HG03469 (cell line): ENCODE data around the gene APOC4.
"Not testable (repeated sequence)": the region's sequence is repeated elsewhere in the genome, so short reads cannot be mapped to it uniquely, and the experiment has no call there.

ENCODE experiments used
- ATAC-seq: cut with Tn5 transposase; IDR thresholded peaks from one replicate; pipeline ENCODE4 v1.9.1; 2021; ENCODE audit warnings: mild to moderate bottlenecking, moderate library complexity, moderate number of reproducible peaks; ENCODE audit not compliant: unreplicated experiment

The APOC4 gene

DNA sequence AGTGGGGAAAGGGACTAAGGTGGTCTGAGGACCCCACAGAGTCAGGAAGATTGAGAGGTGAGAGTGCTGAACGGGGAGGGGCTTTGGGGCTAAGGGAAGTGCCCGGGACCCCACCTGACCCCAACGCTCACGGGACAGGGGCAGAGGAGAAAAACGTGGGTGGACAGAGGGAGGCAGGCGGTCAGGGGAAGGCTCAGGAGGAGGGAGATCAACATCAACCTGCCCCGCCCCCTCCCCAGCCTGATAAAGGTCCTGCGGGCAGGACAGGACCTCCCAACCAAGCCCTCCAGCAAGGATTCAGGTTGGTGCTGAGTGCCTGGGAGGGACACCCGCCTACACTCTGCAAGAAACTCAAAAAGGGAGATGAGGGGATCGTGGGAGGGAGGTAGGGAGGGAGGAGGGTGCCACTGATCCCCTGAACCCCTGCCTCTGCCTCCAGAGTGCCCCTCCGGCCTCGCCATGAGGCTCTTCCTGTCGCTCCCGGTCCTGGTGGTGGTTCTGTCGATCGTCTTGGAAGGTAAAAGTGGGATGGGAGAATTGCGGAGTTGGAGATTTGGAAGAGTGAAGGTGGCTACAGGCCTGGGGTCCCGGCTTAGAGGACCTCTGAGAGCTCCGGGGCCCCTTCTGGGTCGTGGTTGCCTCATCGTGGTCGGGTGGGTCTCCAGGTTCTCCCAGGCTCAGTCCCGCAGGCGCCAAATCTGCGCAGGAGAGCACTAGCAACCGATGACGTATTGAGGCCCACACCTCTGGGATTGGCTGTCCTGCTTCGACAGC, 27.4 kb upstream of the APOC4 start, which contains the start of gene APOC1:
Gene APOC1 (plus strand): TSS at position 176 of the 774 bp plus-strand sequence. CDS start 284 bp downstream, at position 460.
- peak; percentile 54 for ATAC-seq

GRCh38 chr19:44924243-44924725, 17.8 kb upstream of the APOC4 start:
- no peak for ATAC-seq

GRCh38 chr19:44925114-44925891, 16.7 kb upstream of the APOC4 start:
- ATAC-seq, result no peak

DNA sequence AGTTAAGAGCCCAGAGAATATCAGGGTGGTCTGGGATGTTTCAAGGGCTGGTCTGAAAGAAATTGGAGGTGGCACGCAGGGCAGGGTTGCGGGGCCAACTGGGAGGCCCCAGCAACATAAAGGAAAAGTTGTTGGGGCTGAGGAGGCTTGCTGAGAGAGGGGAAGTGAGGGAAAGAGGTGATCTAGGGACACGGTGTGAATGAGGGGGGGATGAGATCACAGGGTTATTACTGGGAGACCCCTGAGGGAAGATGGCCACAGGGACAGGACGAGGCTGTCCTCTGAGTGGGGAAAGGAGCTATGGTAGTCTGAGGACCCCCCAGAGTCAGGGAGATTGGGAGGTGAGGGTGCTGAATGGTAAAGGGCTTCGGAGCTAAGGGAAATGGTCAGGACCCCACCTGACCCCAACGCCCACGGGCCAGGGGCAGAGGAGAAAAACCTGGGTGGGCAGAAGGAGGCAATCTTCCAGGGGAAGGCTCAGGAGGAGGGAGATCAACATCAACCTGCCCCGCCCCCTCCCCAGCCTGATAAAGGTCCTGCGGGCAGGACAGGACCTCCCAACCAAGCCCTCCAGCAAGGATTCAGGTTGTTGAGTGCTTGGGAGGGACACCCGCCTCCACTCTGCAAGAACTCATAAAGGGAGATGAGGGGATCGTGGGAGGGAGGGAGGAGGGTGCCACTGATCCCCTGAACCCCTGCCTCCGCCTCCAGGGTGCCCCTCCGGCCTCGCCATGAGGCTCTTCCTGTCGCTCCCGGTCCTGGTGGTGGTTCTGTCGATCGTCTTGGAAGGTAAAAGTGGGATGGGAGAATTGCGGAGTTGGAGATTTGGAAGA, 15.6 kb upstream of the APOC4 start:
- ATAC-seq, result not testable (repeated sequence)

DNA sequence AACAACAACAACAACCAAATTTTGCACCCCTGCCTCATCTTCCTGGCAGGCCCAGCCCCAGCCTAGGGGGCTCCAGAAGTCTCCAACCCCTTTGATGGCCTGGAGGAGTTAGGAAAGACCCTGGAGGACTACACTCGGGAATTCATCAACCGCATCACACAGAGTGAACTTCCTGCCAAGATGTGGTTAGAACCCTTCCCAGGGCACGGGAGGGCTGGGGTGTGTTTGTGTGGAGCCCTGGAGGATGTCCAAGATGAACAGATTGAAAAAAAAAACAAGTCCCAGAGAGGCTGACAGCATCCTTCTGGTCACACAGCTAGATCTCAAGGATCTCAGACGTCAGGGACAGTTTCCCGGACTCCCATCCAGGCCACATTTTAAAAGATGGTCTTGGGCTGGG, 14.3 kb upstream of the APOC4 start:
- ATAC-seq, result no peak

DNA sequence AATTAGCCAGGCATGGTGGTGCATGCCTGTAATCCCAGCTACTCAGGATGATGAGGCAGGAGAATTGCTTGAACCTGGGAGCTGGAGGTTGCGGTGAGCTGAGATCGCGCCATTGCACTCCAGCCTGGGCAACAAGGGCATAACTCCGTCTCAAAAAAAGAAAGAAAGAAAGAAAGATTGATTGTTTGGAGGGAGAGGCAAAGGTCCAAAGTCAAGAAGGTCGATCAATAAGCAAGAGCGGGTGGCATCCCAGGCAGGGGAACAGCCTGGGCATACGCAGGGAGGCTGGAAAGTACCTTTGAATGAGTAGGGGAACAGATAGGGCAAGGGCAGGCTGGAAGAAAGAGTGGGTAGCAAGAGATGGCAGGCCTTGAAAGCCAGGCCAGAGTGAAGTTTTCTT, 11.9 kb upstream of the APOC4 start:
- no peak for ATAC-seq

- no peak for ATAC-seq
These were observed 10.5 kb upstream of the APOC4 start for GRCh38 chr19:44931541-44931940.

DNA sequence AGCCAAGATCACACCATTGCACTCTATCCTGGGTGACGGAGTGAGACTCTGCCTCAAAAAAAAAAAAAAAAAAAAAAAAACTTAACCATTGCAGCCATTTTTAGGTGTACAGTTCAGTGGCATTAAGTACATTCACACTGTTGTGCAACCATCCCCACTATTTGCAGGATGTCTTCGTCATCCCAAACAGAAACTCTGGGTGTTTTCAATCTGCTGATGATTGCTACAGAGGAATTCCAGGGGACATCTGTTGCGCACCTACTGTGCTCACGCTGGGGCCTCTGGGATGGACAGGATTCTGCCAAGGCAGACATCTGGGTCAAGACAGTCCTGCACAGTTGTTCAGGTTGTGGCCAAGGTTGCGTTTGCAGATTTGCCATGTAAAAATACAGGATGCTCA, 2.4 kb upstream of the APOC4 start:
- ATAC-seq, result no peak

GRCh38 chr19:44943801-44944249, 1.8 kb downstream of the APOC4 start:
- peak; percentile 64 for ATAC-seq

DNA sequence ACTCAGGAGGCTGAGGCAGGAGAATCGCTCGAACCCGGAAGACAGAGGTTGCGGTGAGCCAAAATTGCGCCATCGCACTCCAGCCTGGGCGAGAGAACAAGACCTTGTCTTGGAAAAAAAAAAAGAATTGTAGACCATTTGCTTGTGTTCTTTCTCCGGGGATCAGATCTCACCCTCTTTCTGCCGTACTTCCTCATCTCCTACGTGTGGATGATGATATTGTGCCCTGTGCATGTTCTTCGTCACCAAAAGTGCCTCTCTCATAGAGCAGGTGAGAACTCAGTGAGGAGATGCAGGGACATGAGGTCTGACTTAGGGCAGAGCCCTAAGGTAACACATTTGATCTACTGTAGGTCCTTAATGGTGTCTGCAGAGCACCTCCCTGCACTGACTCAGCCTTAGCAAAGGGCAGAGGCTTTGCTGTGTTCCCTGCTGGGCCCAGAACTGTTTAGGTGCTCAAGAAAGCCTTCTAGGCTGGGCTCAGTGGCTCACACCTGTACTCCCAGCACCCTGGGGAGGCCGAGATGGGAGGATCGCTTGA, 5.1 kb downstream of the APOC4 start:
- no peak for ATAC-seq

DNA sequence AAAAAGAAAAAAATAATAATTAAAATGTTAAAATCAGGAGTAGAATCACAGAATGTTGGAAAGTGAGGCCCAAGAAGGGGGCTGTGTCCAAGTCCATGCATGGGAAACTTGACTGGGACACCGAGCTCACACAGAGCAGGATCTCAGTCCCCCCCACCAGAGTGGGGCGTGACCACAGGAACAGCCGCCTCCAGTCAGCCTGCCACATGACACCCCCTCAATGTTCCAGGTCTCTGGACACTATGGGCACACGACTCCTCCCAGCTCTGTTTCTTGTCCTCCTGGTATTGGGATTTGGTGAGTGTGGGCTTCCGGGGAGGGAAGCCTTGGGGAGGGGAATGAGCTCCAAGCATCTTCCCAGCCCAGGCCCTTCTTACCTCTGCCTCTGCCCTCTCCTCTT, 6.2 kb downstream of the APOC4 start:
- no peak for ATAC-seq

DNA sequence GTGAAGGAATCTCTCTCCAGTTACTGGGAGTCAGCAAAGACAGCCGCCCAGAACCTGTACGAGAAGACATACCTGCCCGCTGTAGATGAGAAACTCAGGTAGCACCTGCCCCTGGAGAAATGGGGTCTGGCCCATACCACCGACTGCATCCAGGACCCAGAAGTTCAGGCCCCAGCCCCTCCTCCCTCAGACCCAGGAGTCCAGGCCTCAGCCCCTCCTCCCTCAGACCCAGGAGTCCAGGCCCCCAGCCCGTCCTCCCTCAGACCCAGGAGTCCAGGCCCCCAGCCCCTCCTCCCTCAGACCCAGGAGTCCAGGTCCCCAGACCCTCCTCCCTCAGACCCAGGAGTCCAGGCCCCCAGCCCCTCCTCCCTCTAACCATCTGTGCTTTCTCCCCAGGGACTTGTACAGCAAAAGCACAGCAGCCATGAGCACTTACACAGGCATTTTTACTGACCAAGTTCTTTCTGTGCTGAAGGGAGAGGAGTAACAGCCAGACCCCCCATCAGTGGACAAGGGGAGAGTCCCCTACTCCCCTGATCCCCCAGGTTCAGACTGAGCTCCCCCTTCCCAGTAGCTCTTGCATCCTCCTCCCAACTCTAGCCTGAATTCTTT, 6.8 kb downstream of the APOC4 start:
- ATAC-seq, result no peak

- ATAC-seq, result no peak
These were observed 7.5 kb downstream of the APOC4 start for GRCh38 chr19:44949550-44949949.

DNA sequence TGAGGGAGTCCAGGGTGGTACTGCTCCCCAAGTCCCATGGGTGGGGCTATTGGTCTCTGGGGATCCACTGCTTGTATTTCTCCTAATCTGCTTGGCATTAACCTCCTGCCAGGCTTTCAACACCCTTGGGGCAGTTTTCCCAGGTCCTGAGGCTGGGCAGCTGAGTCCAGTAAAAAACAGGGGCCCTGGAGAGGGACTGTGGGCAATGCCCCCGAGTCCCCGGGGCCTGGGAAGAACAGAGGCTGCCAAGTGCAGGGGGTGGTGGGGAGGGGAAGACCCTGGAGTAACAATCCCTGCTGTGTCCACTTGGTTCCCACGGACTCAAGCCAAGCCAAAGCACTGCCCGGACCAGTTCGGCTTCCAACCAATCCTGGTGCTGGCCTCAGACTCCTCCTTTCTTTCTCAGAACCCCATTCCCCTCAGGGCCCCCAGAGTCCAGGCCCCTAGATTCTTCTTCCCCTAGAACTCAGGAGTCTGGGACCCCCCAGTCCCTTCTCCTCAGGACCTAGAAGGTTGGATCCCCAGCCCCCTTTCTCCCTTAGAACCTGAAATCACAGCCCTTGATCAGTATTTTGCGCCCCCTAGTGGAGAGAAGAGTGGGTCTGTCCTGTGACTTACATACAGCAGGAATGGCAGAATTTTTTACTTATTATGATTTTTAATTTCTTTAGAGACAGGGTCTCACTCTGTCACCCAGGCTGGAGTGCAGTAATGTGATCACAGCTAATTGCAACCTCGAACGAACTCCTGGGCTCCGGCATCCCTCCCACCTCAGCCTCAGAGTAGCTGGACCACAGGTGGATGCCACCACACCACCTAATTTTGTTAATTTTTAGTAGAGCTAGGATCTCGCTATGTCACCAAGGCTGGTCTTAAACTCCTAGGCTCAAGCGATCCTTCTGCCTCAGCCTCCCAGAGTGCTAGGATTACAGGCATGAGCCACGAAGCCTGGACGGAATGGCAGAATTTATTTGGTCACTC, 9.4 kb downstream of the APOC4 start:
- no peak for ATAC-seq

DNA sequence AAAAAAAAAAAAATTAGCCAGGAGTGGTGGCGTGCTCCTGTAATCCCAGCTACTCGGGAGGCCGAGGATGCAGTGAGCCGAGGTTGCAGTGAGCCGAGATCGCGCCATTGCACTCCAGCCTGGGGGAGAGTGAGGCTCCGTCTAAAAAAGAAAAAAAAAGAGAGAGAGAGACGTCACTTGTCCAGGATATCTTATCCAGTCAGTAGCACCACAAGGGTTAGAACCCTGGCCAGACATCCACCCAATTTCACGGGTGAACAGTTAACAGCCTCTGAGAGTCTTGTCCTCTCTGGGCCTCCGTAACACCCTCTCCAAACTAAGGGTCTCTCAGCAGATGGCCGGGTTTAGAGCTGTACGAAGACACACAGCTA, 12.2 kb downstream of the APOC4 start:
- peak; percentile 7 for ATAC-seq

- ATAC-seq, result peak; percentile 39
These were observed 12.8 kb downstream of the APOC4 start, which contains the start of gene CLPTM1 for GRCh38 chr19:44954649-44955504. Gene CLPTM1 (plus strand): TSS chr19:44955380. CDS start chr19:44955396, 16 bp downstream.

DNA sequence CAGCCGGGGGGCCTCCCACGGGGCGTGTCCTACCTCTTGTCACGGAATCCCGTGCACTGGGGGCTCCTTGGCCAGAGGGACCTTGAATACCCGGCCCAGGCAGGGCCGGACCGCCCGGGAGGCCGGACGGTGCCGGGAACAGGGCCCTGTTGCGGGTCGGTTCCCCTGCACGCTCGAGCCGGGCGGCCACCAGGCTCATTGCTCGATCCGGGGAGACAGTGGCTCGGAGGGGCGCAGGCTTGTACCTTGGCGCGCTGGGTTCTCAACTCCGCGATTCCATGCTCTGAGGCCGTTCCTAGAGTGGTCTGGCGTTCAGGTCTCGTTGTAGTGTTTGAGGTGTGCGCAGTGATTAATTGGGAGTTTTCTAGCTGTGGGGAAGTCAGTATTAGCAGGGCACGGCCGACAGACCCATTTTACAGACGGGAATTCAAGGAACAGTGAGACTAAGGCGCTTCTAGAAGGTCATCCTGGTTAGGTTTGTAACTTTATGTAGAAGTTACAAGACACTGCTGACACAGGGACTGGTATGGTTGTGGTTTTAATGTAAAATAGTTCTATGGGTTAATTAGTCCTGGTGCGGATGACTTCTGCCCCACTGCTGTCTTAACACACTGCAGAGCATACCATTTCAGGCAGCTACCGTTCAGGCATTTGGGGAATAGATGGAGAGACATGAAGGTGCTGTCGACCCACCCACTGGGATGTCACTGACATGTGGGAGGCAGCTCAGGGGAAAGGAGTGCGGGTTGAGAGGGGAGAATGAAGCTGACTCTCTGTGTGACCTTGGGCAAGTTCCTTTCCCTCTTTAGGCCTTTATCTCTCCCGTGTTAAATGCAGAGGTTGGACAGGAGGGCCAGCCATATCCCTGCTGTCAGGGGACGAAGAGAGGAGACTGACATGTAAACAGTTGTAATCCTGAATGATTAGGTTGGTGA, 13.7 kb downstream of the APOC4 start:
- ATAC-seq, result peak; percentile 11
